Left cardiac atrium (tissue), 4 donors: ENCODE data around the gene LDHD. TPM values are rescaled to one million over a fixed set of nuclear protein-coding genes. Genes with fewer than 3 reads are reported as not detected.
A peak's percentile ranks its signal among the peaks of the same experiment; 100 is the strongest.
"Not testable (repeated sequence)": the region's sequence is repeated elsewhere in the genome, so short reads cannot be mapped to it uniquely, and the experiment has no call there.

Experiments
- ATAC-seq, 2 donors: fragments of 200-7000 bp; cut with Tn5 transposase; one replicate each; pipeline ENCODE4 v1.9.1; 2020; ENCODE audit warnings: mild to moderate bottlenecking in 2 of 2, moderate library complexity in 2 of 2
- DNase-seq: peaks from one replicate; pipeline ENCODE4 v3.0.0-alpha.2; 2020
- intact Hi-C, 2 donors: fragments of 100-400 bp; cut with DNase I; formaldehyde crosslinking; loops; one replicate each; pipeline versions ENCODE4 v1.14.1 to v1.15.1; 2022 to 2023
- total RNA-seq, 2 donors: library from RNA; stranded (reverse); fragmentation: NEBNext Ultra II Directional; extraction: Animal tissue kit (Norgen Biotek cat#: 25700); gene quantifications; one replicate each; pipeline ENCODE4 v1.2.1, GENCODE V29; 2021
- donor health status: DM: no; HTN: yes; CAD: no.
- donor health status: DM: no; HTN: yes; CAD: no; lungs with severe emphysema.
- donor health status: DM: yes; HTN: yes; CAD: no.
- donor health status: Dilated cardiomyopathy.

The LDHD gene
- total RNA-seq, 2 donors from 2014 or later = 26.6 to 28.5 TPM

DNA sequence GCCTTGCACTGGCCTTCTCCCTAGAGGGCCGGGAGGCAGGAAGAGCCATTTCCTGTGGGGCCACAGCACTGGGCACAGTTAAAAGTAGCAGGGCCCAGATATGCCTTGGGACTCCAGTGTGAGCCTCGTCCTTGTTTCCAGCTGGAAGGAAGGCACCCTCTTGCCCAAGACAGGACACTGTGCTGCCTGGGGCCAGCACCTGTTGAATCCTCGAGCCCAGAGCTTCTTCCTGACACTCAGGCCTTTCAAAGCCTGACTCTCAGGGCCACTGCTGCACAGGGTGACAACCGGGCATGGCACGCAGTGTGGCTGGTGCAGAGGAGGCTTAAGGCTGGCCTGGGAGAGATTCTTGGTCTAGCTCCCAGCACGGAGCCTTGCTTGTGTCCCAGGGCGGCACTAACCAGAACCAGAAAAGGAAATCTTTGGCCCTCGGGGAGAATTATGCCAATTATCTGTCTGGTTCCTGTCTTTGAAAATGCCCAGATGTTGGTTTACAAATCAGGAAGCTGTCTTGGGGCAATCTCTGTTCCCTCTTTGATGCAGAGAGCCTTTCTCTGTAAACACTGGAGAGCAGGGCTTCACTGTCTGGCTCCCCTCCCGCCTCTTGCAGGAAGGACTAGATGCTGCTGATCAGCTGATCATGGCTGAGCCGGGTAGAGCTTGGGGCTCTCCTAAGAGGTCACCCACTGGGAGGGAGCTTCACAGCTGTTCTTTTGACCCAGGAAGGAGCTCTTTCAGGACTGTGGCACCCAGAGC lies 11.1 kb downstream of the LDHD start:
- ATAC-seq = peak; percentile 28 to 37
- peak; percentile 57 for DNase-seq
- intact Hi-C loops = no loop called here

DNA sequence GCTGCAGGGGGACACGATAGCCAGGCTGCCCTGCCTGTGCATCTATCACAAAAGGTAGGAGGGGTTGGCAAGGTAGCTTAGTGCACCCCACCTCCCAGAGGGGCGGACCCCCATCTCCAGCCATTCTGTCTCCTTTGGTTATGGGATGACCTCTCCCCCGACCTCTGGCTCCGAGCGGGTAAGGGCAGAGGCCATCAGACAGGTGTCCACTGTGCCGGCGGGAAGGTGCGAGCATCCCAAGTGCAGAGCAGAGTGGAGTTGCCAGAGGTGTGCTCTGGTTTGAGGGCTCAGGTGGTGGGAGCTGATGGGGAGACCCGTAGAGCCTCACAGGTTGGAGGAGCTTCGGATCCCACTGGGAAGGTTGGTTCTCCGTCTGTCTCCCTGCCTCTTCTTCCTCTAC lies 11.7 kb downstream of the LDHD start:
- ATAC-seq (no peak), DNase-seq (no peak)
- intact Hi-C loops = no loop called here

DNA sequence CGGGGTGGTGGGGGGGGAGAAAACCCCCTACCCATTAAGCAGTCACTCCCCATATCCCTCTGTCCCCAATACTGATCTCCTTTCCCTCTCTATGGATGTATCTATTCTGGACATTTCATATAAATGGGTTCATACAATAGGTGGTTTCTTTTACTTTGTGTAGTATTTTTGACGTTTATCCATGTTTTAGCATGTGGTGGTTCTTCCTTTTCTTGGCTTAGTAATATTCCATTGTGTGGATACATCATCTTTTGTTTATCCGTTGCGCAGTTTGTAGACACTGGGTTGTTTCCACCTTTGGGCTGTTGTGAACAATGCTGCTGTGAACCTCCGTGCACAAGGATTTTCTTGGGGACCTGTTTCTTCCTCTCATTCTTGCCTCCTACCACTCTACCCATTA lies 12.6 kb downstream of the LDHD start:
- ATAC-seq (no peak), DNase-seq (no peak)
- intact Hi-C loops = no loop called here

DNA sequence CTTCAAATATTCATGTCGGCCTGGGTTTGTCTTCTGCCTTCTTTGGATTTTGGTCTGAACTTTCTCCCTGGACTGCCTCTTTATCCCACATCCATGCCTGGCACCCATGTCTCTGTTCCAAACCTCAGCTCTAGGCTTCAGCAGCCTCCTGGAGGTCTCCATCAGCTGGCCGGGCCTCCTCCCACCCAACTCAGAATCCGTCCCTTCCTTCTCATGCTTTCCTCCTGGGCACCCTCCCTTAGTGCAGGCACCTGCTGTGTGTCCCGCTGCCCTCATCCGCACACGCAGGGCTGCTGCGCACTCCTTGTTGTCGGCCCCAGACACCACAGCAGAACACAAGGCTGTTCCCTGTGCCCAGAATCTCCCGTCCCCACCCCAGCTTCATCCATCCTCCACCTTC lies 14.0 kb downstream of the LDHD start:
- ATAC-seq (no peak), DNase-seq (no peak)
- intact Hi-C loops = no loop called here

DNA sequence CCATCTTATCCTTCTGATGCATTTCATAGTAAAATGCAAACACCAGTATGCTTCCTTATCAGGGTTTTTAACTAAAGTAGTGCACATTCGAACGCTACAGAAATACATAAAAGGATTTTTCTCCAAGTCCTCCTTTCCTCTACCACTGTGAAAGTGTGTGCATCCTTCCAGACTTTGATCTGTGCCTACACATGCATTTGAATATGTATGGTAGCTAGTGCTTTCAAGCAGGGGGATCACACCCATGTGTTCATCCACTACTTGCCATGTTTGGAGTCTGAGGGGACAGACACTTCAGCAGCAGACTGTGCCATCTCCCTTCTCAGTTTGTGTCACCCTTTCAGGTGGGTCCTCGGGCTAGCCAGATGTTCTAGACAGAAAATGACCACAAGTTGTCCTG lies 14.9 kb downstream of the LDHD start:
- ATAC-seq (no peak), DNase-seq (no peak)
- intact Hi-C loops = no loop called here

DNA sequence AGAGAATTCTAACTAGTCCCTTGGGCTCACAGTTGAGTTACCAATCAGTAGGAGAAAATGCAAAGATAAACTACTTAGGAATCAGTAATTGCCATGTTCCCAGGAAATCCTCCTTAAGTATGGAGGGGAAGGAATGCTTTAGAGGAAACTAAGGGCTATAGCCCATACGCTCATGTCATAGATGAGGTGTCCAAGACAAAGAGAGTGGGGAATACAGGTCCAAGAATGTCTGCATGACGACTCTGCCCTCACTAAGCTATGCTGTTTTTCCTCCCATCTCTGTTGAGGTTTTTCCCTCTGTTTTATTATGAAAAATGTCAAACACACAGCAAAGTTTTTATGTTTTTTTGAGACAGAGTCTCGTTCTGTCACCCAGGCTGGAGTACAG lies 16.0 kb downstream of the LDHD start:
- no peak for ATAC-seq
- intact Hi-C loops = no loop called here
- no peak for DNase-seq

DNA sequence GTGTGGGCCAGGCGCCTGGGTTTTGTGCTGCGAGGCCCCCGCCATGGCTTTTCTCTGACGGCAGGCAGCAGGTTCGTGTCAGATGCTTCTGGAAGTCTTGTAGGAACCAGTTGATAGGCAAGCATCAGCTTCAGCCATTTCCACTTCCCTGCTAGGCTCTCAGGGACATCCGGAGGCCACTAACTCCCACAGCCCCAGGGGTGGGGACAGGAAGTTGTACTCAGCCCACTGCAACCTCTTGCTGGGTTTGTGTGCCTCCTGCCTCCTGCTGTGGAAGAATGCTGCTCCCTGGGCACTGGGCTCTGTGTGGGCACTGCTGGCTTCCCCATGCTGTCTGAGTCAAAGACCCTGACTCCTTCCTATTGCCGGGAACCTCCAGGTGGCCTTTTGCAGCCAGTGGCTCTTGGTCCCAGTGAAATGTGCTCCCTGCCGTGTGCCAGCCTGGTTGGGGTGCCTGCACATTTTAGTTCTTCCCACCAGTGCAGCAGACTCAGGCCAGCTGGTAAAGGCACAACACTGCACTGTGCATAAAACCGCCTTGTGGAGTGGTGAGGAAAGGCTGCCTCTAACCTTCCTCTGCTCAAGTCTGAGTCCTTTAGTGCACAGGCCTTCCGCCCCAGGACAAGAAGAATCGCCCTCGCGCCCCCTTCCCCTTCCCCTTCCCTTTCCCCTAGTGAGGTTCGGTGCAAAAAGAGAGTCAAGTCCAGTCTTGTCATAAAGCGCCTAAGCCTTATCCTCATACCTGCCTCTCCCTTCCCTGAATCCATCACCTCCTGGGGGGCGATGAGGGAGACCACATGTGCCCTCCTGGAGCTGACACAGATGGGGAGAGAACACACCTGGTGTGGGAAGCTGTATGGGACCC lies 16.6 kb downstream of the LDHD start:
- intact Hi-C loops = no loop called here
- ATAC-seq = peak; percentile 31 to 64
- DNase-seq = peak; percentile 52

DNA sequence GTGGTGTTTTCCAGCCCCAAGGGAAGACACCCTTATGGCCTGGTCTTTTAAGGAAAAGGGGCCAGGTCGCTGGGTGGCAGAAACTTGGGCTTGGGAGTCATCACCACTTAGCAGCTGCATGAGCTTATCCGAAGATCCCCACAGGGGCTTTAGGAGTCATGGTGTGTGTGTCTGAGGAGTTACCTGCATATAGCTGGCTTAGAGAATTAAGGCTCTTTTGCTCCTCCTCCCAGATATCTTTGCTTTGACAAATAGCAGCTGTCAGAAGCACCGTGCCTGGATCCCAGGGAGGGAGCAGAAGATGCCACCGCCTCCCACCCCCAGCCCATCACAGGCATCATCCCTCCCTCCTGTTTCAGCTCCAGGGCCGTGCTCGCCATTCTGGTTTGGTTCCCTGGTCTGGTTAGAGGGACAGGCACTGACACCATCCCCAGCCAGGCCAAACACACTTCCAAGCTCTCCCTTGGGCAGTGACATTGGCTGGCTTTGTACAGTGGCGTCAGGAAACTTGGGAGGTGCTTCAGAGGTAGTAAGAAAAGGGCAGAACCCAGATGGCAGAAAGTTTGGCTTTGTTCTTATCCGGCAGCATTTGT lies 17.4 kb downstream of the LDHD start:
- DNase-seq (no peak), ATAC-seq (peak in 1 of 2 donors; percentile 53)
- intact Hi-C loops = no loop called here

DNA sequence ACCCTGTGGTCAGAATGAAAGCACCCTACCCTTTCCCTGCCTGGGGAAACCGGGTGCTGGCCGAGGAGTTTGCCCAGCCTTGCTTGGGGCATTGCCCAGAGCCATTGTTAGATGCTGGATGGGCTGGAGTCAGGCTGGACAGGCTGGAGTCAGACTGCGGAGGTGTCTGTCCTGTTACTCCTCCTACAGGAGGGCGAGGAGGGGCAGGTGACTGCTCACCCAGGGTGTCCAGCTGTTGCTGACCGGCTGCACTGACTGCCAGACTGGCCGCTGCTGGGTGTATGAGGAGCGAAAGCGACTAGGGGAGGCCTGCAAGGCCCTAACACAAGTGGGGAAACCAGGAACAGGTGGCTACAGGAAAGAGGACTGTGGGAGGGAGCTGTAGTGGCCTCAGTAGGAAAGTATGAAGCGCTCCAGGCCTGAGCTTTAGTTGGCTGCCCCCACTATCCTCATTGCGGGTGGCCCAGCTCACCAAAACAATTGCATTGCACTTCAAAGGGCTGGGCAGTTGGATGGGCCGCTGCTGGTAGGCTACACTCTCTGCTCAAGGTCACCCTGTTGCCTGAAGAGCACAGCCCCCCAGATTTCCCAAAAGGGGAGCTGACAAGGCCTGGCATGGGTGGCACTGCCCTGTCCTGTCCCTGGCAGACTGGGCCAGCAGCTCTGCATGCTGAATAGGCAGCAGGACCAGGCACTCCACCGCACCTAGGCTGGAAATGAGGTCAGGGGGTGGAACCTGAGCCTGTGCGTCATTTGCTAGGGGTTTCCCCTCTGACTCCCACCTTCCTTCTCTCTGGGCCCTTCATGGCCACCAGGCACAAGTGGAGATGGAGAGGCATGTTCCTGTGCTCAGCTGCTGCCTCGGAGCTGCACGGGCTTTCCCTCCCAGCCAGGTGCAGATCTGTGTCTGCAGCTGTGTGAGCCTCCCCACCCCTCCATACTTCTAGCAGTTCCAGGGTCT lies 18.4 kb downstream of the LDHD start:
- intact Hi-C loops = no loop called here
- no peak for DNase-seq
- no peak for ATAC-seq

DNA sequence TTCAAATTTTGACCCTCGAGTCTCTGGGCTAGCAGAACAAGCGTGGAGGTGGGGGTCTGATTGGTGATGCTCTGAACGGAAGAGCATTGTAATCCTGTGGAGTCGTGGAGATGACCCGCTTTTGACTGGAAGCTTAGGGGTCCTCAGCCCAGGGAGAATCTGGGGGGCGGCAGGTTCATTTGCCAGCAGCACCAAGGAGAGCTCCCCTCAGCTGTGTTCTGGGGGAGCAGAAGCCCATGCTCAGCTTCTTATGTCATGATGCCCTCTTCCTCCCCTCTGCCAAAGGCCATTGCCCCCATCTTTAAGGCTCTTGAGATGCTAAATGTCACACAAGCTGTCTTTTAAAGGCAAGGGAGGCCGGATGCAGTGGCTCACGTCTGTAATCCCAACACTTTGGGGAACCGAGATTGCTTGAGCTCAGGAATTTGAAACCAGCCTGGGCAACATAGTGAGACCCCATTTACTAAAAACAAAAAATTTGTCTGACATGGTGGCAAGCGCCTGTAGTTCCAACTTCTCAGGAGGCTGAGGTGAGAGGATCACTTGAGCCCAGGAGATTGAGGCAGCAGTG lies 19.3 kb downstream of the LDHD start:
- DNase-seq (no peak), ATAC-seq (no peak)
- intact Hi-C loops = no loop called here

DNA sequence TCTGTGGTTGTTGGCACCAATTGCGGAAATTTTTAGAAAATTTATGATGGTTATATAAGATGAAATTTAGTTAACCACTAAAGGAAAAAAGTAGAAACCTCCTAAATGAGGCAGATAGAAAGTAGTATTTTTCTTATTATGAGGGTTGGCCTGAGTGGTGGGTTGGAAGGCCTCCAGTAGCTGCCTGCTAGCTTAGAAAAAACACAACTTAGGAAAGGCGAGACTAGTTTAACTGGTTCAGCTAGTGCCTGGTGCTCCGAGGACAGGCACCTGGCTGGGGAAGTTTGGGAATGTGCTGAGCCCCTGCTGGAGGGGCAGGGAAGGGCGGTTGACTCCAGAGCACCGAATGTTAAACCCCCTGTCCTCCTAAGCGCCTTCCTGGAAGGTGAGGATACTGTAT lies 19.9 kb downstream of the LDHD start:
- ATAC-seq (no peak), DNase-seq (no peak)
- intact Hi-C loops = no loop called here

DNA sequence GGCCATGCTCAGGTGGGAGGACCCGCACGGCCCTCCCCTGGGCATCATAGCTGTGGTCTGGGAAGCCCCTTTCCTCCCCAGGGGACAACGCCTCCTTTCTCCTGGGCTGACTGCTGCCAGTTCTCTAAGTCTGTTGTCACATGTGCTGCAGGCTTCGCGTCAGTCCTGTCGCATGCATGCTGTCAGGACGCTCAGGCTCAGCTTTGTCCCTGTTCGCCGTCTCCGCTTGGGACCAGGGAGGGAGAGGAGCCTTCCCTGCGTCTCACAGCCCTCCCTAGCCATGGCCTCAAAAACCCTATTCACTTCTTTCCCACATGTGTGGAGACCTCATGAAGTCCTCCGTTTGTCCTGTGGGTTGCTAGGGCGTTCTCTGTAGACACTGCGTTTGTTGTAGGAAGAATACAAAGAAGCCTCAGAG lies 21.4 kb downstream of the LDHD start:
- intact Hi-C loops = no loop called here
- DNase-seq = no peak
- no peak for ATAC-seq

DNA sequence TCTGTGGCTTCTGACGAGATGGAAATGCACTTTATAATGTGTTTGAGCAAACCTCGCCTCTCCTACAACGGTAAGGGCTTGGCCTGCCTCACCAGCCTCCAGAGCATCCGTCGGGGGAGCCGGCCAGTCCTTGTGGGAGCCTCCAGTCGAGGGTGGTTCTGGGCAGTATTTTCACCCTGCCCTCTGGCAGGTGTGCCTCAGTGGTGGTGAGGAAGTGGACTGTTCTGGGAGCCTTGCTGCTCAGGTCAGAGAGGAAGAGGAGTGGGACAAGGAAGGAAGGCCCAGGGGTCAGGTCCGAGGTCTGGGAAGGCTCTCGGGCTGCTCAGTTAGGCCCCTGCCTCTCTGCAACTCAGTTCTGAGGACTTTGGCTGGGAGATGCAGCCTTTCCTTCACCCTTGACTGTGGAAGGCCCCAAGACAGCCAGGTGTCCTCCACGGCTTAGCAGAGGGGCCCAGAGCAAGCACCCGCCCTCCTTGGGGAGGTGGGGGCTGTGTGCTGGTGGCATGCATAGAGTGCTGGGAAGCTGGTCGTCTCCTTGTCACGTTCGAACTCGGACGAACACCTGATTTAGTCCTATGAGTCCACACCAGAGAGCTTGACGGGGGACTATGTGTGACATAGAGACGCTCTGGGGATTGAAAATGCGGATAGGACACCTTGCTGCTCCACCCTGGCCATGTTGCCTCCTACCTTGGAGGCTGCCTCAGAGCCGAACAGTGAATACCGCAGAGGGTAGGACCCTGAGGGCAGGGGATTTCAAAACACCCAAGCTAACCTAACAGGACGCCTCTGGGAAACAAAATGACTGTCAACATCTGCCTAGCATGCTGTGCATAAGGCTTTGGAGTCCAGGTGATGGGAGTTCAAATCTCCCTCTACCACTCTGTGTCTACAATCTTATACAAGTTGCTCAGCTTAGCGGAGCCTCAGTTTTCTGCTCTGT lies 22.7 kb downstream of the LDHD start:
- no peak for DNase-seq
- intact Hi-C loops = no loop called here

DNA sequence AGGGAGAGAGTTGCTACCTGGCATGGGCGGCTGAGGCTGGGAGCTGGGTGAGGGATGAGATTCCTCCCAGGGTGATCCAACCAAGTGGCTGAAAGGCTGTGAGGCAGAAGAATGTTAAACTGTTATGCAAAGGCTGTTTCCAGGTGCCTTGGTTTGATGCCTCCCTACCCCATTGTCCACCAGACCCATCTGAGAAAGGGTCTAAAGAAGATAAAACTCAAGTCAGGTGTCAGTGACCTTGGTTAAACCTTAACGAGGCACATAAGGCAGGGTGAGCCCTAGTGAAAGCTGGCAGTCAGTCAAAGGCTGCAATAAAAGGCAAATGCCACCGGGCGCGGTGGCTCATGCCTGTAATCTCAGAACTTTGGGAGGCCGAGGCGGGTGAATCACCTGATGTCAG lies 23.8 kb downstream of the LDHD start:
- no peak for ATAC-seq

More for the DNA sequence above, 22.7 kb downstream of the LDHD start:
- no peak for ATAC-seq

DNA sequence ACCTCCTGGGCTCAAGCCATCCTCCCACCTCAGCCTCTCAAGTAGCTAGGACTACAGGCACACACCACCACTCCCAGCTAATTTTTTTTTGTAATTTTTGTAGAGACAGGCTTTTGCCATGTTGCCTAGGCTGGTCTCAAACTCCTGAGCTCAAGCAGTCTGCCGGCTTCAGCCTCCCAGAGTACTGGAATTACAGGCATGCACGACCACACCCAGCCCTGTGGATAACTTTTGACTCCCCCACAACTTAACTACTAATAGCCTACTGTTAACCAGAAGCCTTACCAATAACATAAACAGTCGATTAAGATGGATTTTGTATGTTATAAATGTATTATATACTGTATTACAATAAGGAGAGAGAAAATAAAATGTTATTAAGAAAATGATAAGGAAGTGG lies 25.0 kb downstream of the LDHD start:
- intact Hi-C loops, DNase-seq, ATAC-seq: not testable (repeated sequence)

More for the DNA sequence above, 23.8 kb downstream of the LDHD start:
- DNase-seq = no peak
- intact Hi-C loops = no loop called here

DNA sequence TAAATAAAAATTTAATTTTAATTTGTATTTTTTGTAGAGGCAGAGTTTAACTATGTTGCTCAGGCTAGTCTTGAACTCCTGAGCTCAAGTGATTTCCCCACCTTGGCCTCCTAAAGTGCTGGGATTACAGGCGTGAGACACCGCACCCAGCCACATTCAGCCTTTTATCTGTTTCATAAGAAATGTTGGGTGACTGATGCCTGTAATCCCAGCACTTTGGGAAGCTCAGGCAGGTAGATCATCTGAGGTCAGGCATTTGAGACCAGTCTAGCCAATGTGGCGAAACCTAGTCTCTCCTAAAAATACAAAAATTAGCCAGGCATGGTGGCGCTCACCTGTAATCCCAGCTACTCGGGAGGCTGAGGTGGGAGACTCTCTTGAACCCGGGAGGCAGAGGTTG lies 25.7 kb downstream of the LDHD start:
- ATAC-seq, DNase-seq, intact Hi-C loops: not testable (repeated sequence)

DNA sequence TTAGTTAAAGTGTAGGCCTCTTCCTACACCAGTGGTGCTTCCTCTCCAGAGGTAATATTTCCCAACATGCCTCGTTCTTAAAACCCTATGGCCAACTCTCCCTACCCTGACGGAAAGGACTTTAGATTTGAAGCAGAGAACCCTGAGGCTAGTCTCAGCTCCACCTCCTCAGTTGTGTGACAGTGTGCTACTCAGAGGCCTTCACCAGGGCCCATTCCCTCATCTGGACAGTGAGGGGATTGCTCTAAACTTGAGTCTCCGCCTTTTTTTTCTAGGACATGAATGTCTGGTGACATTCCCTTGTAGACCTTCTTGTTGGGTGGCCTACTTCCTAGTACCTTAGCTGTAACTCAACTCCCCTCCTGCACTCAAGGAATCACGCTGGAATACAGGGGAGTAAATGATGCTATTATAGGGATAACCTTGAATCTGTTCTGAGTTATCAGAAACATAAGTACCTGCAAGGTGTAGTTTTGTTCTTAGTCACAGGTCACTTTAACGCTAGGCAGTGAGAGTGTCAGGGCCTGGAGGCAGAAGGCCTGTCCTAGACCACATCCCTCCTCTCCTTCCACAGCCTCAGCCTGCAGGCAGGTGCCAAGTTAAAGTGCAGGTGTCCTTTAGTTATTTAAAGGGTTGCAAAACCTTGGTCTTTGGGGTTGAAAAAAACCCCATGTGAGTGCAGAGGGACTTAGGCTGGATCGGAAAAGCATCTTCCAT lies 26.9 kb downstream of the LDHD start:
- intact Hi-C loops = no loop called here
- no peak for DNase-seq

More for the DNA sequence above, 26.9 kb downstream of the LDHD start:
- no peak for ATAC-seq
